NOMO-1 (cell line): ENCODE data around the gene UBE2N.
"Not testable (repeated sequence)": the region's sequence is repeated elsewhere in the genome, so short reads cannot be mapped to it uniquely, and the experiment has no call there.

Source experiments
- DNase-seq, 2 experiments: peaks; one replicate each; lab custom pipeline; 2025; ENCODE audit not compliant: unreplicated experiment in 2 of 2; lab: John Stamatoyannopoulos, UW

UBE2N gene

GRCh38 chr12:93415723-93416464, 25.9 kb downstream of the UBE2N start:
- DNase-seq = no peak

GRCh38 chr12:93413064-93413463, 28.7 kb downstream of the UBE2N start:
- DNase-seq = no peak

DNA sequence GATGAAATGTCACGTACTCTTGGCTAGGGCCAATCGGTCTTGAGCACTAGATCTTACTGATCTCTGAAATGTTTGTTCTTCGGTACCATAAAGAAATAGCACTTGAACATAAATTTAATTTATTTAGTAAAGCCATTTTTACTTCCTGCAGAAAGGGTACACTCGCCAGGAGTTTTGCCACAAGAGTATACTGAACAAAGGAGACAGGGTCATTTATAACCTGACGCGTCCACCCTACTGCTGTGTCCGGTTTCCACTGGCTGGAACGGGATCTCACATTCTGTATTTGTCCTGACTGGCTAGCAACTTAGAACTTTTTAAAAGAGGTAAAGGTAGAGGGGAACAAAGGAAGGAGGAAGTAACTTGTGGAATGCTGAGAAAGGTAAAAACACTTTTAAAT, 29.4 kb downstream of the UBE2N start:
- DNase-seq = not testable (repeated sequence)

- DNase-seq = not testable (repeated sequence)
Observed at GRCh38 chr12:93411060-93411459, 30.7 kb downstream of the UBE2N start.

- DNase-seq = not testable (repeated sequence)
Observed at GRCh38 chr12:93409343-93410187, 32.2 kb downstream of the UBE2N start.

- DNase-seq = no peak
Observed at GRCh38 chr12:93408813-93409212, 32.9 kb downstream of the UBE2N start.

- no peak for DNase-seq
Observed at GRCh38 chr12:93407963-93408283, 33.8 kb downstream of the UBE2N start.

- no peak for DNase-seq
Observed at GRCh38 chr12:93407054-93407962, 34.4 kb downstream of the UBE2N start.

DNA sequence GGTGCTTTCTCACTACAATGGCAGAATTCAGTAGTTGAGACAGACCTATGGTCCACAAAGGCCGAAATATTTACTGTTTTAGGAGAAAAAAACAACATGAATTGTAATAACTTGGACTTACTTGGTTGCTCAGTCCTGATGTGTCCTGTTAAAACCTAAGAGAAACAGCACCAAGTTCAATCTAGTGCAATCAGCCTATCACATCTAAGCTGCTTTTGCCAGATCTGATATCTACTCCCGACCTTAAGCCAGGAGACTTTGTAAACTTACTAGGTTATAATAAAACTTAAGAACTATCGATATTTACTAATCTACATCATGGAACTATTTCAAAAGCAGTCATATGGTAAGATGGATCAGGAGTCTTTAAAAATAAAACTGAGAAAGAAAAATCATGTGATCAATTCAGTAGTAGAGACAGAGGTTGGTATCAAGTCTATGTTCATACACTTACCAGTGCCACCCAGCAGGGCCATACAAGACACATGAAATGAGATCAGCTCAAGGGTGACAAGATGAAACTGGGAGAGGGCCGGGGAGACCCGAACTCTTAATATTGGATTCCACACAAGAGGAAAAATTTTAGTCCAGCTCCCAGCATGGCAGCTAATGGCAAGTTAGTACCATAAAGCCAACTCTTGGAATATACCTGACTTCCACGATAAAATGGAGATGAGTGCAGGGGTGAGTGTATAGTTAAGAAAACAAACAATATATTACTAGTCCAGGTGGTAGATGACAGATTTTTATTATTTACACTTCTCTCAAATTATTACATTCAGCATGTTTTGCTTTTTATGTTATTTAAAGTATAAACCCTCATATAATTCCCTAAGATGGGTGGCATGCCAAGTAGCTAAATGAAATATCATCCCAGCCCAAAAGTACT, 36.5 kb downstream of the UBE2N start:
- DNase-seq = no peak

- no peak for DNase-seq
Observed at GRCh38 chr12:93403988-93404803, 37.6 kb downstream of the UBE2N start.

GRCh38 chr12:93402333-93403311, 39.1 kb downstream of the UBE2N start:
- DNase-seq = no peak

- not testable (repeated sequence) for DNase-seq
Observed at GRCh38 chr12:93399183-93399863, 42.4 kb downstream of the UBE2N start.

GRCh38 chr12:93397412-93397811, 44.3 kb downstream of the UBE2N start:
- no peak for DNase-seq

GRCh38 chr12:93393425-93393824, 48.3 kb downstream of the UBE2N start:
- no peak for DNase-seq

GRCh38 chr12:93390549-93391297, 51.0 kb downstream of the UBE2N start:
- no peak for DNase-seq

- DNase-seq = peak in 1 of 2 experiments; percentile 29
Observed at GRCh38 chr12:93390031-93390430, 51.7 kb downstream of the UBE2N start.

DNA sequence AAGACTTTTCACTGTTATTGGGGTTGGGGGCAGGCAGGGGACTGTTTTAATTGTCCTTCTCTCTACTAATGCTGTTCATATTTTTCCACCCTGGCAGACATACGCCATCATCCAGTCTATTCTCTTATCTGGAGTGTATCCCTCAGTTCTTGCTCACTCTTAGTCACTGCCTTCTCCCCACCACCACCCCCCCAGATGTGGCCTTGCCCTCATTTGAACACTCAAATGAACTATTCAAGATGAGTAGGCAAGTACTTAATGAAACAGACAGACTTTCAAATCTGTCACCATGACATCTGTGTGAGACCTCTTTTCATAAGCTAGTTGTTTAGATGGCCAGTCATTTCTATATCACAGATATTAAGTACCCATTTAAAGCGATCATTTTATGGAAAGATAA, 54.0 kb downstream of the UBE2N start:
- DNase-seq = no peak
